Panc1 (cell line): Measurements from ENCODE around the gene SNRPD3. TPM values are rescaled to one million over a fixed set of nuclear protein-coding genes. Genes with fewer than 3 reads are reported as not detected.

Experiments
- ATAC-seq: fragments of 200-7000 bp; cut with Tn5 transposase; 2 replicates; pipeline ENCODE4 v1.9.1; 2020; ENCODE audit warnings: mild to moderate bottlenecking, moderate library complexity
- BruUV-seq: library from RNA; stranded (reverse); fragments of 400-500 nt; replicated peaks from 2 replicates; lab custom pipeline; 2021; lab: Mats Ljungman, UMichigan
- CTCF ChIA-PET: fragments of 300-600 bp; sonication (Branson Sonifier 250); formaldehyde crosslinking; loops from one replicate; lab custom pipeline; 2022; ENCODE audit warnings: antibody characterized with exemption; lab: Charles Lee
- POLR2A ChIA-PET: fragments of 300-600 bp; sonication (Branson Sonifier 250); formaldehyde crosslinking; loops from one replicate; lab custom pipeline; 2022; ENCODE audit warnings: antibody characterized with exemption; lab: Charles Lee
- DNase-seq: peaks from one replicate; pipeline ENCODE4 v3.0.0-alpha.2; 2010; ENCODE audit warnings: low read depth, low spot score
- H3K27ac ChIP-seq: 2 replicates; pipeline ENCODE4 v1.5.1; 2011; ENCODE audit warnings: mild to moderate bottlenecking, low read length, inconsistent platforms
- H3K27me3 ChIP-seq: fragments of 200-500 bp; sonication (Bioruptor generic); 2 replicates; pipeline ENCODE4 v1.6.0; 2014; ENCODE audit warnings: low read length, inconsistent platforms; ENCODE audit not compliant: control insufficient read depth, insufficient read depth
- H3K36me3 ChIP-seq: fragments of 200-500 bp; sonication (Bioruptor generic); 2 replicates; pipeline ENCODE4 v1.5.1; 2014; ENCODE audit warnings: inconsistent platforms, mild to moderate bottlenecking, low read length, moderate library complexity; ENCODE audit not compliant: control insufficient read depth, insufficient read depth
- H3K4me1 ChIP-seq: 2 replicates; pipeline ENCODE4 v1.5.1; 2011; ENCODE audit warnings: inconsistent platforms, mild to moderate bottlenecking, low read length, moderate library complexity; ENCODE audit not compliant: control insufficient read depth, insufficient read depth
- H3K4me3 ChIP-seq, 2 experiments: 2 replicates each; pipeline ENCODE4 v1.5.1; 2011 to 2012; ENCODE audit warnings: low read depth in 2 of 2, low read length in 2 of 2, mild to moderate bottlenecking in 2 of 2, inconsistent platforms in 1 of 2, moderate library complexity in 1 of 2
- H3K9me3 ChIP-seq: fragments of 200-500 bp; sonication (Bioruptor generic); 2 replicates; pipeline ENCODE4 v1.5.1; 2014; ENCODE audit warnings: low read depth, mild to moderate bottlenecking, inconsistent platforms, low read length, moderate library complexity; ENCODE audit not compliant: control insufficient read depth, insufficient read depth
- CTCF ChIP-seq: fragments of 450-650 bp; IDR thresholded peaks from 2 replicates; pipeline ENCODE4 v1.5.1; 2017; ENCODE audit warnings: mild to moderate bottlenecking
- POLR2AphosphoS5 ChIP-seq: IDR thresholded peaks from 2 replicates; pipeline ENCODE4 v1.6.1; 2012; ENCODE audit warnings: mild to moderate bottlenecking, low read depth, low read length, moderate library complexity
- REST ChIP-seq, 2 experiments: IDR thresholded peaks; 2 replicates each; pipeline ENCODE4 v1.6.1; 2011 to 2012; ENCODE audit warnings: low read depth in 2 of 2, control low read depth in 1 of 2, low read length in 1 of 2, mild to moderate bottlenecking in 1 of 2, moderate library complexity in 1 of 2; ENCODE audit not compliant: insufficient read depth in 1 of 2
- SIN3A ChIP-seq: IDR thresholded peaks from 2 replicates; pipeline ENCODE4 v1.6.1; 2012; ENCODE audit warnings: low read depth, mild to moderate bottlenecking, low read length, moderate library complexity, borderline replicate concordance; ENCODE audit not compliant: insufficient read depth
- TCF7L2 ChIP-seq: IDR thresholded peaks from 2 replicates; pipeline ENCODE4 v1.6.1; 2011; ENCODE audit warnings: mild to moderate bottlenecking, low read depth, low read length, inconsistent platforms
- in situ Hi-C: cut with HindIII; loops from 2 replicates; pipeline ENCODE4 v1.10.0; 2016; ENCODE audit warnings: low sequenced_read_pairs, low pct_unique_long_range_greater_than_20kb
- intact Hi-C: fragments of 100-400 bp; cut with micrococcal nuclease; formaldehyde crosslinking; loops from one replicate; pipeline ENCODE4 v1.10.0; 2022; ENCODE audit not compliant: unreplicated experiment
- total RNA-seq: library from RNA; stranded (reverse); gene quantifications from one replicate; pipeline ENCODE4 v1.2.1, GENCODE V29; 2021; ENCODE audit not compliant: unreplicated experiment

The SNRPD3 gene
- total RNA-seq, 1 experiment from 2014 or later: 89.4 TPM

- H3K4me1 ChIP-seq: peaks cover 3% of the 10 kb centered on the region
- ChIA-PET POLR2A (no interaction called here), CTCF (no interaction called here)
- DNase-seq (no peak), ATAC-seq (no peak)
- no peaks in the 10 kb centered on the region for H3K36me3 ChIP-seq
- H3K27me3 ChIP-seq: no peaks in the 10 kb centered on the region
- H3K27ac ChIP-seq: no peak overlapping the region
- H3K4me3 ChIP-seq: no peak overlapping the region
- no peak for TF ChIP-seq TCF7L2
- no TSS peak for BruUV-seq
- in situ Hi-C loops (no loop called here), intact Hi-C loops (no loop called here)
- no peaks in the 10 kb centered on the region for H3K9me3 ChIP-seq
Observed at GRCh38 chr22:24519496-24519895, 36.3 kb upstream of the SNRPD3 start.

GRCh38 chr22:24521791-24522245, 34.0 kb upstream of the SNRPD3 start:
- Histone ChIP-seq H3K27me3 (no peaks in the 10 kb centered on the region), H3K27ac (0 out of 2 replicates have a peak overlapping the region, but pooled peaks have one; percentile 54), H3K4me3 (peak overlapping the region in 1 of 2 experiments; percentile 18; a peak in 1 of 4 replicates), H3K36me3 (no peaks in the 10 kb centered on the region), H3K9me3 (no peaks in the 10 kb centered on the region), H3K4me1 (no peaks in the 10 kb centered on the region; the same call in 1 of the 2 replicates)
- ATAC-seq (peak; percentile 92), DNase-seq (peak; percentile 54)
- CTCF ChIA-PET: interaction anchor here (0.5 to 0.8 kb wide), 4 partner anchors 10 to 189 kb away, joined by 3 to 4 read pairs (median 3); no protein-coding TSS in a partner anchor
- peak; percentile 76 for TF ChIP-seq CTCF
- TF ChIP-seq REST (IDR thresholded peaks at IDR 0.05; ENCODE audit: insufficient read depth in 1 of 2, low read depth in 2 of 2, low read length in 1 of 2): no peak
- intact Hi-C loops (loop anchor here (5.0 to 10.0 kb wide), 2 partner anchors 95 to 197 kb away; partner anchors contain the start of gene ADORA2A), in situ Hi-C loops (no loop called here)
- BruUV-seq: no TSS peak
- POLR2A ChIA-PET: interaction anchor here (0.7 kb wide), 1 partner anchor 27 kb away, joined by 8 read pairs; no protein-coding TSS in a partner anchor

- POLR2A ChIA-PET: interaction anchor here (0.6 kb wide), 1 partner anchor 23 kb away, joined by 3 read pairs; no protein-coding TSS in a partner anchor
- Histone ChIP-seq H3K36me3 (no peaks in the 10 kb centered on the region), H3K4me1 (no peaks in the 10 kb centered on the region; the same call in 1 of the 2 replicates), H3K27me3 (no peaks in the 10 kb centered on the region), H3K9me3 (no peaks in the 10 kb centered on the region), H3K4me3 (no peak overlapping the region), H3K27ac (no peak overlapping the region)
- in situ Hi-C loops: no loop called here
- intact Hi-C loops: loop anchor here (5.0 to 10.0 kb wide), 2 partner anchors 97 to 199 kb away; partner anchors contain the start of gene ADORA2A
- CTCF ChIA-PET: interaction anchor here (1.1 kb wide), 1 partner anchor 50 kb away, joined by 3 read pairs; no protein-coding TSS in a partner anchor
- TF ChIP-seq SIN3A: no peak
- TF ChIP-seq CTCF: no peak
- no peak for TF ChIP-seq POLR2AphosphoS5
- no peak for TF ChIP-seq REST (IDR thresholded peaks at IDR 0.05; ENCODE audit: insufficient read depth in 1 of 2, low read depth in 2 of 2, low read length in 1 of 2)
- TF ChIP-seq TCF7L2: no peak
- BruUV-seq: no TSS peak
- no peak for ATAC-seq
- no peak for DNase-seq
Observed at GRCh38 chr22:24523873-24524272, 31.9 kb upstream of the SNRPD3 start.
